Endothelial cell (in vitro differentiated cells): ENCODE data around the gene PROM2. TPM values are rescaled to one million over a fixed set of nuclear protein-coding genes. Genes with fewer than 3 reads are reported as not detected.
"Not testable (repeated sequence)": the region's sequence is repeated elsewhere in the genome, so short reads cannot be mapped to it uniquely, and the experiment has no call there.

Source experiments
- DNase-seq: peaks from one replicate; pipeline ENCODE4 v3.0.0; 2021; ENCODE audit warnings: low spot score
- H3K27ac Mint-ChIP-seq: one replicate; pipeline ENCODE4 v1.8.0; 2021; ENCODE audit warnings: mixed read lengths, inconsistent platforms; ENCODE audit not compliant: unreplicated experiment
- H3K27me3 Mint-ChIP-seq: one replicate; pipeline ENCODE4 v1.8.0; 2021; ENCODE audit warnings: mild to moderate bottlenecking, moderate library complexity, mixed read lengths, inconsistent platforms; ENCODE audit not compliant: unreplicated experiment
- H3K36me3 Mint-ChIP-seq: one replicate; pipeline ENCODE4 v1.8.0; 2021; ENCODE audit warnings: mild to moderate bottlenecking, low read depth, mixed read lengths, inconsistent platforms; ENCODE audit not compliant: unreplicated experiment
- H3K4me1 Mint-ChIP-seq: one replicate; pipeline ENCODE4 v1.8.0; 2021; ENCODE audit warnings: mild to moderate bottlenecking, mixed read lengths, inconsistent platforms; ENCODE audit not compliant: unreplicated experiment
- H3K4me3 Mint-ChIP-seq: one replicate; pipeline ENCODE4 v1.8.0; 2021; ENCODE audit warnings: mild to moderate bottlenecking, mixed read lengths, inconsistent platforms; ENCODE audit not compliant: unreplicated experiment
- H3K9me3 Mint-ChIP-seq: one replicate; pipeline ENCODE4 v1.8.0; 2021; ENCODE audit warnings: mixed read lengths, inconsistent platforms; ENCODE audit not compliant: unreplicated experiment
- total RNA-seq: library from RNA; stranded (reverse); fragmentation: NEBNext Ultra II Directional; extraction: Animal tissue kit (Norgen Biotek cat#: 25700); gene quantifications from one replicate; pipeline ENCODE4 v1.2.1, GENCODE V29; 2021; ENCODE audit not compliant: unreplicated experiment
- TF ChIP-seq, protein P1 (sequence below): fragments of 200-600 bp; sonication (generic); IDR thresholded peaks from one replicate; pipeline ENCODE4 v1.5.0; 2021; ENCODE audit warnings: antibody characterized with exemption; ENCODE audit not compliant: unreplicated experiment

Gene PROM2
- total RNA-seq, 1 donor from 2014 or later = 0.62 TPM

DNA sequence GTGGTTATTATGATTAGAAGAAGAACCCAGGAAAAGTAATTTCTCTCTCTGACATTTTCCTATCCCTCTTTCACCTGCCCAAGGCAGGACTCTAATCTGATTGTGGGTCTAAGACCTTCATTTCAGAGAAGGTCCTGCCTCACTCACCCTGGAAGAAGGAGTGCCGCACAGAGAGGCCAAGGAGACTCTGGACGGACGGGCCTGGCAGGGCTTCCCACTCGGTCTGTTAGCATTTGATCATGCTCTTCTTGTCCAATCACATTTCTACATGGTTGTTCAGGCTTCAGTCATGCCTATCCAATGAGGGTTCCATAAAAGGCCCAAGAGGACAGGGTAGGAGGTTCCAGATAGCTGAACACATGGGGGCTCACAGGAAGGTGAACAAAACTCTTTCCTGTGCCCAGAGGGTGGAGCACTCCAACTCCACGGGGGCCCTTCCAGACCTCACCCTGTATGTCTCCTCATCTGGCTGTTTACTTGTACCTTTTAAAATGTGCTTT lies 39.9 kb upstream of the PROM2 start:
- Mint-ChIP-seq H3K27me3 (no peaks in the 10 kb centered on the region), H3K4me1 (peaks cover 3% of the 10 kb centered on the region), H3K4me3 (no peak overlapping the region), H3K9me3 (no peaks in the 10 kb centered on the region), H3K27ac (no peak overlapping the region), H3K36me3 (no peaks in the 10 kb centered on the region)
- DNase-seq = no peak
- TF ChIP-seq, protein P1, sequence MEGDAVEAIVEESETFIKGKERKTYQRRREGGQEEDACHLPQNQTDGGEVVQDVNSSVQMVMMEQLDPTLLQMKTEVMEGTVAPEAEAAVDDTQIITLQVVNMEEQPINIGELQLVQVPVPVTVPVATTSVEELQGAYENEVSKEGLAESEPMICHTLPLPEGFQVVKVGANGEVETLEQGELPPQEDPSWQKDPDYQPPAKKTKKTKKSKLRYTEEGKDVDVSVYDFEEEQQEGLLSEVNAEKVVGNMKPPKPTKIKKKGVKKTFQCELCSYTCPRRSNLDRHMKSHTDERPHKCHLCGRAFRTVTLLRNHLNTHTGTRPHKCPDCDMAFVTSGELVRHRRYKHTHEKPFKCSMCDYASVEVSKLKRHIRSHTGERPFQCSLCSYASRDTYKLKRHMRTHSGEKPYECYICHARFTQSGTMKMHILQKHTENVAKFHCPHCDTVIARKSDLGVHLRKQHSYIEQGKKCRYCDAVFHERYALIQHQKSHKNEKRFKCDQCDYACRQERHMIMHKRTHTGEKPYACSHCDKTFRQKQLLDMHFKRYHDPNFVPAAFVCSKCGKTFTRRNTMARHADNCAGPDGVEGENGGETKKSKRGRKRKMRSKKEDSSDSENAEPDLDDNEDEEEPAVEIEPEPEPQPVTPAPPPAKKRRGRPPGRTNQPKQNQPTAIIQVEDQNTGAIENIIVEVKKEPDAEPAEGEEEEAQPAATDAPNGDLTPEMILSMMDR = no peak

DNA sequence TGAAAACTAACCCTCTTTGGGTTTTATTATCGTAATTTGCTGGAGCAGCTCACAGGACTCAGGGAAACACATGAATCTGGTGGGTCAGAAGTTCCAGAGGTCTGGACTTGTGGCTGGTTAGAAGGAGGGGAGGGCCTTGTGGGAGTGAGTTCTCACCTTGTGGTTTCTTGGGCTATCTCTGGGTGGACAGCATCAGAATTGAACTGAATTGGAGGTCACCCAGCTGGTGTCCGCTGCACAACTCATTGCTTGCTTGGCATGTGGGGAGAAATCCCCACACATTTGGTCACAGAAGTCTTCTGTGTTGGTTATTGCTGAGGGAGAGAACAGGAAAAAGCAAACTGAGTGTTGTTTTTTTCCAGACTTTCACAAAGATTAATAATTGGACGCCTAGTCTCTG lies 39.4 kb upstream of the PROM2 start:
- no peak overlapping the region for H3K27ac Mint-ChIP-seq
- H3K36me3 Mint-ChIP-seq = no peaks in the 10 kb centered on the region
- H3K4me3 Mint-ChIP-seq = no peak overlapping the region
- no peaks in the 10 kb centered on the region for H3K9me3 Mint-ChIP-seq
- peaks cover 3% of the 10 kb centered on the region for H3K4me1 Mint-ChIP-seq
- TF ChIP-seq, protein P1 = no peak
- no peak for DNase-seq
- no peaks in the 10 kb centered on the region for H3K27me3 Mint-ChIP-seq

DNA sequence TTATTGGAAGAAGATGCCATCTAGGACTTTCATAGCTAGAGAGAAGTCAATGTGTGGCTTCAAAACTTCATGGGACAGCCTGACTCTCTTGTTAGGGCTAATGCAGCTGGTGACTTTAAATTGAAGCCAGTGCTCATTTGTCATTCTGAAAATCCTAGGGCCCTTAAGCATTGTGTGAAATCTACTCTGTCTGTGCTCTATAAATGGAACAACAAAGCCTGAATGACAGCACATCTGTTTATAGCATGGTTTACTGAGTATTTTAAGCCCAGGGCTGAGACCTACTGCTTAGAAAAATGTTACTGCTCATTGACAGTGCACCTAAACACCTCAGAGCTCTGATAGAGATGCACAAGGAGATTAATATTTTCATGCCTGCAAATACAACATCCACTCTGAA lies 36.1 kb upstream of the PROM2 start:
- H3K4me3 Mint-ChIP-seq = no peak overlapping the region
- H3K27ac Mint-ChIP-seq = no peak overlapping the region
- no peaks in the 10 kb centered on the region for H3K4me1 Mint-ChIP-seq
- DNase-seq = no peak
- TF ChIP-seq, protein P1 = no peak
- H3K9me3 Mint-ChIP-seq = peaks cover 8% of the 10 kb centered on the region
- H3K36me3 Mint-ChIP-seq = peaks cover 25% of the 10 kb centered on the region
- H3K27me3 Mint-ChIP-seq = no peaks in the 10 kb centered on the region

DNA sequence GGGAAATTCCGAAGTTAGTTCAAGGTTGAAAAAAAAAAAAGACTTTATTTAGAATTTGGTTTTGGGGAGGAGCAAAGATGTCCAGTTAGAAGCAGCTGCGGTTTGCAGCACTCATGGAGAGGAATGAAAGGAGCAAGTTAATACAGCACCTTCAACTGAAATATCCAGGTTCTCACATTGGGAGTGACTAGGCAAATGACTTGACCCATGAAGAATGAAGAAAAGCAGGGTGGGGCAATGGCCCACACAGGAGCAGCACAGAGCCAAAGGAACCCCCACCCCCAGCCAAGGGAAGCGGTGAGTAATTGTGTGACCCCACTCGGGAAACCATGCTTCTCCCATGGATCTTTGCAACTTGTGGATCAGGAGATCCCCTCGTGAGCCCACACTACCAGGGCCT lies 34.2 kb upstream of the PROM2 start:
- Mint-ChIP-seq H3K27me3 (no peaks in the 10 kb centered on the region), H3K27ac (no peak overlapping the region), H3K36me3 (peaks cover 30% of the 10 kb centered on the region), H3K4me1 (no peaks in the 10 kb centered on the region), H3K9me3 (peaks cover 16% of the 10 kb centered on the region), H3K4me3 (no peak overlapping the region)
- no peak for DNase-seq
- TF ChIP-seq, protein P1 = no peak

DNA sequence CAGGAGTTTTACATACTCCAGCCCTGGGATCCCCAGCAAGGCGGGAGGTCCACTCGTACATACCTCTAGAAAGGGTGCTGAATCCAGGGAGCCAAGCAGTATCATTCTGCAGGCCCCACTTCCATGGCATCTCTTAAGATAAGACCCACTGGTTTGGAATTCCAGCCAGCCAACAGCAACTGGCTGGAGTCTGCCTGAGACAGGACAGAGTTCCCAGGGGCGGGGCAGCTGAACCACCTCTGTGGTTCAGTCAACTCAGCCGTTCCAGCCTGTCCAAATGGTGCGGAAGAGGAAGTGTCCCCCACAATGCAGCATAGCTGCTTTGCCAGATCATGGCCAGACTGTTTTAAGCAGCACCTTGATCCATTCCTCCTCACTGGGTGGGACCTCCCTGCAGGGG lies 33.7 kb upstream of the PROM2 start:
- Mint-ChIP-seq H3K4me3 (no peak overlapping the region), H3K27me3 (no peaks in the 10 kb centered on the region), H3K4me1 (no peaks in the 10 kb centered on the region), H3K36me3 (peaks cover 30% of the 10 kb centered on the region), H3K27ac (no peak overlapping the region), H3K9me3 (peaks cover 17% of the 10 kb centered on the region)
- DNase-seq = no peak
- TF ChIP-seq, protein P1 = no peak

DNA sequence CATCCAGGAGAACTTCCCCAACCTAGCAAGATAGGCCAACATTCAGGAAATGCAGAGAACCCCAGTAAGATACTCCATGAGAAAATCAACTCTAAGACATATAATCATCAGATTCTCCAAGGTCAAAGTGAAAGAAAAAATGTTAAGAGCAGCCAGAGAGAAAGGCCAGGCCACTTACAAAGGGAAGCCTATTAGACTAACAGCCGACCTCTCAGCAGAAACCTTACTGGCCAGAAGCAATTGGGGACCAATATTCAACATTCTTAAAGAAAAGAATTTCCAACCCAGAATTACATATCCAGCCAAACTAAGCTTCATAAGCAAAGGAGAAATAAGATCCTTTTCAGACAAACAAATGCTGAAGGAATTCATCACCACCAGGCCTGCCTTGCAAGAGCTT lies 32.2 kb upstream of the PROM2 start:
- DNase-seq, H3K27me3 Mint-ChIP-seq, H3K27ac Mint-ChIP-seq, H3K4me1 Mint-ChIP-seq: not testable (repeated sequence)
- Mint-ChIP-seq H3K4me3 (peak overlapping the region; percentile 39), H3K36me3 (peaks cover 30% of the 10 kb centered on the region), H3K9me3 (peaks cover 17% of the 10 kb centered on the region)
